OCI-LY3 (cell line): ENCODE data around the gene DPYSL3.

Source experiments
- CTCF ChIP-seq: fragments of 200-600, 300-600 bp; sonication (generic); IDR thresholded peaks from 2 replicates; pipeline ENCODE4 v1.5.1; 2014; ENCODE audit warnings: antibody characterized with exemption, low read length, low read depth
- EZH2phosphoT487 ChIP-seq: fragments of 200-600 bp; shearing (Covaris generic); IDR thresholded peaks from 2 replicates; pipeline ENCODE4 v1.6.1; 2018; ENCODE audit warnings: antibody characterized with exemption, mixed run types, low read depth

GRCh38 chr5:147436596-147436995, 73.3 kb downstream of the DPYSL3 start:
- no peak for TF ChIP-seq CTCF
- no peak for TF ChIP-seq EZH2phosphoT487
